NCI-H2107 treated with DMSO at 0.1 percent for 48 hours (cell line): Measurements from ENCODE around the gene NRXN2.
"Not testable (repeated sequence)": the region's sequence is repeated elsewhere in the genome, so short reads cannot be mapped to it uniquely, and the experiment has no call there.

Experiments used
- DNase-seq: peaks from one replicate; lab custom pipeline; 2025; ENCODE audit not compliant: unreplicated experiment; lab: John Stamatoyannopoulos, UW

The NRXN2 gene

GRCh38 chr11:64705501-64705900, 17.5 kb downstream of the NRXN2 start:
- DNase-seq, result no peak

- DNase-seq, result no peak
These were observed 19.9 kb downstream of the NRXN2 start for GRCh38 chr11:64703048-64703447.

- not testable (repeated sequence) for DNase-seq
These were observed 21.0 kb downstream of the NRXN2 start for GRCh38 chr11:64701956-64702355.

- DNase-seq, result no peak
These were observed 24.6 kb downstream of the NRXN2 start for GRCh38 chr11:64698427-64698826.

DNA sequence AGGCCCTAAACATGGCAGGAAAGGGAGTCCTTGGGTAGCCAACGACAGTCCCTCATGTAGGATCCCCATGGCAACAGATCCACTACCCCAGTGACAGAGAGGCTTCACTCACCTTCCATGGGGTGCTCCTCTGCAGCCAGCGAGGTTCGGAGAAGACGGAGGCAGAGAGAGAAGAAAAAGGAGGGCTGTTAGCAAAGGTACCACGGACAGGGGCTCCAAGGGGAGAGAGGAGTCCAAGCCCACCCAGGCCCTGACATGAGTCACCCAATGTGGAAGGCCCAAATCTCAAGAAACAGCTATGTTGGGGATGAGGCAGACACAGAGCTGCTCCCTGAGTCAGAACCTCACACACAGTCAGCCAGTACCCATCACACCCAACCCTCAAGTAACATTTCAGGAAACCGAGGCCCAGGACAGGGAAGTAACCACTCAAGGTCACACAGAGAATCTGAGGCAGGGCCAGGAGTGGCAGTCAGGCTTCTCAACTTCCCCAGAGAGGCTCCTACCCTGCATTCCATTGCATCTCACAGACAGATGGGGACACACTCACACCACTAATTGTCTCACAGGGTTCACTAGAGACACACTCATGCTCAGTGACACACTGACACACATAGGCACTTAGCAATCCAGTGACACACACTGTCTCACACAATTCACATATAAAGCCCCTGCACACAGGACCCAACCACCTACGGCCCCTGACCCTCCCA, 25.2 kb downstream of the NRXN2 start:
- no peak for DNase-seq

- no peak for DNase-seq
These were observed 27.0 kb downstream of the NRXN2 start for GRCh38 chr11:64696045-64696444.

GRCh38 chr11:64695548-64695947, 27.4 kb downstream of the NRXN2 start:
- no peak for DNase-seq

GRCh38 chr11:64694821-64695365, 28.1 kb downstream of the NRXN2 start:
- peak; percentile 21 for DNase-seq

DNA sequence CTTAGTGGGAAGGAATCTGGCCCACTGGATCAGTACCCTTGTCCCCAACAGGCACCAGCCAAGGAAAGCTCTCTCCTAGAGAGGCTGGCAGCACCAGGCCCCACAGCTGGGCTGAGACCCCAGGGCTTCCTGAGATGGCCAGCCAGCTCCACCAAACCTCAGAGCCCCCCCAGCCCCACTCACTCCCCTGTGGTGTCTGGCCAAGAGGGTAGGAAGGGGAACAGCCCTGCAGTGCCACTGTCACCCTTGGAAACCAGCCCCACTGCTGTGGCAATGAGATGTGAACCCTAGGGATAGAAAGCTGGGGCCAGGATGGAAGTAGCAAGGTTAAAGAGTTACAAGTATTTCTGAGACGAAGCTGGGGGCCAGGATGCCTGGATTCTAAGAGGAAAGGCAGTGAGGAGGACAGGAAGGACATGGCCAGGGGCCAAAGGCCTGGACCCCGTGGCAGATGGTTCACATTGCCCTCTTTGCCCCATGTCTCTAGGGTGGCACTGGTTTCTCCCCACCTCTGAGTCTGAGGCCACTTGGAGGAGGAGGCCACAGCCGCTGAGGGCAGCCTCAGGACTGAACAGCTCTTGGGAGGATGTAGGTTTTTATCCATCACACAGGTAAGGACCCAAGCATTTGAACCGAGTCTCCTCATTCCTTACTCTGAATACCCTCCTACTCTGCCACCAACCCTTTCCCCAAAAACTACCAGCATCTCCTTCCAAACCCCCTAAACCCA, 28.8 kb downstream of the NRXN2 start:
- DNase-seq, result no peak

GRCh38 chr11:64692764-64693331, 30.1 kb downstream of the NRXN2 start:
- no peak for DNase-seq

- DNase-seq, result no peak
These were observed 31.5 kb downstream of the NRXN2 start for GRCh38 chr11:64691543-64691942.

- no peak for DNase-seq
These were observed 32.8 kb downstream of the NRXN2 start for GRCh38 chr11:64690235-64690634.

DNA sequence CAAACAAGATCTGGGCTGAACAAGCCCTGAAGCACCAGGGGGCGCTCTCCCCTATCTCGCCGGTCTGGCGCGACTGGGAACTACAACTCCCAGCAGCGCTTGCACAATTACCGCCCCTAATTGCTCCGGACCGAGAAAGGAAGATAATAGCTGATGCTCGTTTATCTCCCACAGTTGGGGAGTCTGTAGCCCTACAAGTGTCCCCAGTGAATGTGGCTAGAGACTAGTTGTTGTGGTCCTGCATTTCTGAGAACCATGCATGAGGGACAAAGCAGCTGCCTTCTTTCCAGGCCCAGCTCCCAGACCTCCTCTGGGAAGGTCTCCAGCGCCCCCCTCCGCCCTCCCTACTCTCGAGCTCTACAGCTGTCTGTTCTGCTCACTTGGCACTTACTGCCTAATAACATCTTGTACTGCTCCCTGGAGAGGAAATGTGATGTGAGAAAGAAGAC, 34.4 kb downstream of the NRXN2 start:
- peak; percentile 67 for DNase-seq

- no peak for DNase-seq
These were observed 35.1 kb downstream of the NRXN2 start for GRCh38 chr11:64687643-64688533.

DNA sequence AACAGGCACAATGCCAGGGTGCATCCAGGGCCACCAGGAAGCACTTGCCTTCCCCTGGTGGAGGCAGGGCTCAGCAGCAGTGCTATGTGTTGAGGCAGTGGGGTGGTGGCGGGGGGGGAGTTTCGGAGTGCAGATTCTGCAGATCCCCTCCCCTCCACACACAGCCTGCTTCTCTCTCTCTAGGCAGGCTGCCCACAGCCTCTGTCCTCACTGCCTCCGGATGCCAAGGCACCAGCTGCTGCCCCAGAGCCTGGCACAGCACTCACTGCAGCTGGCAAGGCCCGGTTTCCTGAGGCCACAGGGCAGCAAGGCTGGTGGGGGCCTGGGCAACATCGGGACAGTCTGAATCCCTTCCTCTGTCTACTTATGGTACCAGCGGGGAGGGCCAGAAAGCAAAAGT, 35.8 kb downstream of the NRXN2 start:
- no peak for DNase-seq

- no peak for DNase-seq
These were observed 36.4 kb downstream of the NRXN2 start for GRCh38 chr11:64686466-64687170.

GRCh38 chr11:64685536-64685935, 37.5 kb downstream of the NRXN2 start:
- DNase-seq, result no peak

DNA sequence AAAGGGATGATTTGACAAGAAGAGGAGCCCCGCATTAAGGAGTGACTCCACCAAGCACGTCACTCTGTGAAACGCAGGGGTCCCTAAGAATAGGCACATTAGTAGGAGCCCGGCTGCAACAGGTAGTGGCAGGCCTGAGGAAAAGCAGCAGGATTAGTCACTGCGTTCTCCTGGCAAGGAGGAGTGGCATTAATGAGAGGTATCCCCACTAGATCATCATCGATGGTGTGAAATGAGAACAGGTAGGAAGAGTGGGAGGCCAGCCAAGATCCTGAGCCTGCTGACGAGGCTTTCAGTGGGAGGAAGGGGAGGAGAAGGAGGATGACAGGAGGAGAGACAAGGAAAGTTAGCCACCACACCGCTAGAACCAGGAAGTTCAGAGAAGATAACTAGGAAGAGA, 38.6 kb downstream of the NRXN2 start:
- DNase-seq, result no peak

DNA sequence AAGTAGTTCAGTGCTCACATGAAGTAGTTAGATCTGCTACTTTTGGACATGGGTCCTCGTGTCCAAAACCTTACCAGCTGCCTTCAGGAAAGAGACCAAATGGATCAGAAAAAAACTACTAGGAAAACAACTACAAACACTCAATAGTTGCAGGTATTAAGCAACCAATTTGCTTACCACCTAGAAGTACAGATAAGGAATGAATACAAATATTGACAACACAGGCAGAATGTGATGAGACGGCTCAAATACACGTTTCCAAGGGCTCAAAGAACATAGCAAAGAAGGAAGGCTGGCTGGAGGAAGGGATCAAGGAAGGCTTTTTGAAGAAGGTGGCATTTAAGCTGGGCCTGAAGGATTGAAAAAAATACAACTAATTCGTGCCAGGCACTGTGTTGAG, 41.8 kb downstream of the NRXN2 start:
- DNase-seq, result no peak

DNA sequence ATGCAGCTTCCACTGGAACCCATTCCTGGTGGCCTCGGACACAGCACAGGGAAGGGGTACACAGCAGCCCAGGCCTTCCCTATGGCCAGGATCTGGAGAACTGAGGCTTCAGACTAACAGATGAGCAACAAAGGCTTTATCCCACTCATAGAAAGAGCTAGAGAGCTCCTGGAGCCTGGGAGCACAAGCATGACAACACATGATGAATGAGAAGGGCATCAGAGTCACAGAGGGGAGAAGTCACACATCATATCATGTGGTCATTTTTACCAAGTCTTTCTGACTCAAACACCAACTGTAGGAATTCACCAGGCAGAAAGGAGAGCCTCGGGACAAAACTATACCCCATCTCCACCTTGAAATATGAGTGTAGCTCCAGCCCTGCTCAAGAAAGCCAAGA, 43.2 kb downstream of the NRXN2 start:
- no peak for DNase-seq
